HEK293T (cell line): ENCODE data around the gene PXDC1.

Source experiments
- CTCF ChIA-PET: fragments of 350-600 bp; formaldehyde crosslinking; extraction: SDS; loops from one replicate; lab custom pipeline; 2021; ENCODE audit warnings: antibody characterized with exemption, inconsistent platforms; lab: Yijun Ruan, JAX
- POLR2A ChIA-PET: fragments of 350-600 bp; formaldehyde crosslinking; extraction: SDS; loops from one replicate; lab custom pipeline; 2020; ENCODE audit warnings: antibody characterized with exemption, inconsistent platforms; lab: Yijun Ruan, JAX
- DNase-seq: peaks from one replicate; pipeline ENCODE4 v3.0.0; 2012; ENCODE audit warnings: mixed read lengths; ENCODE audit errors: extremely low spot score
- ARNT ChIP-seq: fragments of 450-650 bp; IDR thresholded peaks from 2 replicates; pipeline ENCODE4 v1.6.1; 2017; ENCODE audit warnings: mild to moderate bottlenecking
- BHLHE40 ChIP-seq: fragments of 450-650 bp; IDR thresholded peaks from 2 replicates; pipeline ENCODE4 v1.6.1; 2016; ENCODE audit warnings: mild to moderate bottlenecking, moderate library complexity, borderline replicate concordance
- CTBP1 ChIP-seq: fragments of 450-650 bp; IDR thresholded peaks from 2 replicates; pipeline ENCODE4 v1.6.1; 2016; ENCODE audit warnings: borderline replicate concordance
- ELF4 ChIP-seq: fragments of 450-650 bp; IDR thresholded peaks from 2 replicates; pipeline ENCODE4 v1.6.1; 2017; ENCODE audit warnings: antibody characterized with exemption
- FOXA1 ChIP-seq: fragments of 450-650 bp; IDR thresholded peaks from 2 replicates; pipeline ENCODE4 v1.6.1; 2016; ENCODE audit warnings: mild to moderate bottlenecking
- FOXK2 ChIP-seq: fragments of 450-650 bp; IDR thresholded peaks from 2 replicates; pipeline ENCODE4 v1.6.1; 2016; ENCODE audit warnings: mild to moderate bottlenecking
- FOXM1 ChIP-seq: fragments of 450-650 bp; IDR thresholded peaks from 2 replicates; pipeline ENCODE4 v1.6.1; 2017; ENCODE audit warnings: mild to moderate bottlenecking, borderline replicate concordance
- HDGF ChIP-seq: fragments of 450-650 bp; IDR thresholded peaks from 2 replicates; pipeline ENCODE4 v1.6.1; 2017; ENCODE audit warnings: antibody characterized with exemption, borderline replicate concordance
- L3MBTL2 ChIP-seq: fragments of 450-650 bp; conservative IDR thresholded peaks from 2 replicates; pipeline ENCODE4 v1.6.1; 2016; ENCODE audit warnings: mild to moderate bottlenecking
- LEF1 ChIP-seq: fragments of 450-650 bp; IDR thresholded peaks from 2 replicates; pipeline ENCODE4 v1.6.1; 2017; ENCODE audit warnings: mild to moderate bottlenecking, borderline replicate concordance
- NFRKB ChIP-seq: fragments of 450-650 bp; IDR thresholded peaks from 2 replicates; pipeline ENCODE4 v1.6.1; 2016; ENCODE audit warnings: mild to moderate bottlenecking, moderate library complexity
- SP1 ChIP-seq: fragments of 450-650 bp; IDR thresholded peaks from 2 replicates; pipeline ENCODE4 v1.6.1; 2017
- SUZ12 ChIP-seq: fragments of 450-650 bp; IDR thresholded peaks from 2 replicates; pipeline ENCODE4 v1.6.1; 2016; ENCODE audit warnings: mild to moderate bottlenecking
- TARDBP ChIP-seq: fragments of 450-650 bp; IDR thresholded peaks from 2 replicates; pipeline ENCODE4 v1.6.1; 2016
- ZNF384 ChIP-seq: fragments of 450-650 bp; IDR thresholded peaks from 2 replicates; pipeline ENCODE4 v1.6.1; 2016
- TF ChIP-seq, protein P1 (sequence below): fragments of 450-650 bp; IDR thresholded peaks from 2 replicates; pipeline ENCODE4 v1.6.1; 2016

Gene PXDC1

DNA sequence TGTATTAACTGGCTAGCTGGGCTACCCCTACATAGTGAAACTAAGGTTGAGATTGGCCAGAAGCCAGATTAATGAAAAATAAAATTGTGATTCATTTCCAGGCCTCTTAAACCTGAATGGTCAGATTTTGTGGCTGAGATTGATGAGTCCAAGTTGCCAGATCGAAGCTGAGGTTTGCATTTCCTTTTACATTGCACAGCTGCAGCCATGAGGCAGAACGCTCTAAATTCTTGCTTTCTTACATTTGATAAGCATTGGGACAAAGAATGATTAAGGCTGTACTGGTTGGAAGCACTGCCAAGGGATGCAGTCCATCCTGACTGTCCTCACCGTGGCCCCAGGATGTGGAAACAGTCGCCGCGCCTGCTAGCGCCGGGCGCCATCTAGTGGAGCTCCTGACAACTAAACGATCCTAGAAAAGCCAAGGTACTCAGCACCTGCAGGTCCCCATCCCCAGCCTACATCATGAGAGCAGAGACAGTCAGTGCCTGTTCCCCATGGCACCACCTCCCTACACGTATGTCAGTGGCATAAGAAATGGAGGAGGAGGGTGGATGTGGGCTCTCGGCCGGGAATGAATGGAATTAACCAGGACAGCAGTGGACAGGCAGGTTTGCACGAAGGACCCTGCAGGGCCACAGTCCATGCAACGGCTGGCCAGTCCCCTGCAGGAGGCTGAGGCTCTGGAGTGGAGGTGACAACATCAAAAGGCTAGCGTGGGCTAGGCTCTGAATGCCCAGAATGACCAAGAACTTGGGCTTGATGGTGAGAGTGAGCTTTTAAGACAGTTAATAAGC, 19.0 kb downstream of the PXDC1 start:
- POLR2A ChIA-PET = interaction anchor here (0.6 kb wide), 1 partner anchor 349 kb away, joined by 4 read pairs; no protein-coding TSS in a partner anchor
- TF ChIP-seq NFRKB (no peak), SUZ12 (no peak), SP1 (no peak), FOXM1 (no peak), LEF1 (no peak)
- DNase-seq = peak; percentile 80
- CTCF ChIA-PET = interaction anchor here (0.6 to 1.6 kb wide), 12 partner anchors 9 to 453 kb away, joined by 3 to 7 read pairs (median 3); no protein-coding TSS in a partner anchor

DNA sequence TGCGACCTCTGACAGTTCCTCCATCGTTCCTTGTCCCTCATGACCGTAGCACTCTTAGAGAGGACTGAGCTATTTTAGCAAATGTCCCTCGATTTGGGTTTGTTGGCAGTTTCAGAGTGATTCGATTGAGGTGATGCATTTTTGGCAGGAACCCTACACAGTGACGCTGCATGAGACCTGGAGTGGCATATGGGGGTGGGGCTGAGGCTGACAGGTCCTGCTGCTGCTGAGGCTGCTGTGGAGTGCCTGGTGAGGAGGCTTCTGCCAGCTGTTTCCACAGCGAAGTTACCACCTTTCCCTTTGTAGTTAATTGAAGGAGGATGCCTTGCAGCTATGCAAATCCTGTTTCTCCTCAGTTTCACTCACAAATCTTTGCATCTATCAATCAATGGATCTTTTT, 19.8 kb downstream of the PXDC1 start:
- ChIA-PET CTCF (interaction anchor here (0.6 to 1.6 kb wide), 5 partner anchors 10 to 452 kb away, joined by 3 to 7 read pairs (median 3); no protein-coding TSS in a partner anchor), POLR2A (no interaction called here)
- no peak for DNase-seq
- TF ChIP-seq HDGF (no peak), ARNT (no peak), SP1 (no peak), LEF1 (no peak), L3MBTL2 (no peak), FOXK2 (no peak), SUZ12 (no peak), FOXA1 (no peak), TARDBP (no peak), ZNF384 (no peak), FOXM1 (no peak), NFRKB (no peak), ELF4 (no peak), BHLHE40 (no peak), CTBP1 (no peak)
- TF ChIP-seq, protein P1, sequence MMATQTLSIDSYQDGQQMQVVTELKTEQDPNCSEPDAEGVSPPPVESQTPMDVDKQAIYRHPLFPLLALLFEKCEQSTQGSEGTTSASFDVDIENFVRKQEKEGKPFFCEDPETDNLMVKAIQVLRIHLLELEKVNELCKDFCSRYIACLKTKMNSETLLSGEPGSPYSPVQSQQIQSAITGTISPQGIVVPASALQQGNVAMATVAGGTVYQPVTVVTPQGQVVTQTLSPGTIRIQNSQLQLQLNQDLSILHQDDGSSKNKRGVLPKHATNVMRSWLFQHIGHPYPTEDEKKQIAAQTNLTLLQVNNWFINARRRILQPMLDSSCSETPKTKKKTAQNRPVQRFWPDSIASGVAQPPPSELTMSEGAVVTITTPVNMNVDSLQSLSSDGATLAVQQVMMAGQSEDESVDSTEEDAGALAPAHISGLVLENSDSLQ = no peak

DNA sequence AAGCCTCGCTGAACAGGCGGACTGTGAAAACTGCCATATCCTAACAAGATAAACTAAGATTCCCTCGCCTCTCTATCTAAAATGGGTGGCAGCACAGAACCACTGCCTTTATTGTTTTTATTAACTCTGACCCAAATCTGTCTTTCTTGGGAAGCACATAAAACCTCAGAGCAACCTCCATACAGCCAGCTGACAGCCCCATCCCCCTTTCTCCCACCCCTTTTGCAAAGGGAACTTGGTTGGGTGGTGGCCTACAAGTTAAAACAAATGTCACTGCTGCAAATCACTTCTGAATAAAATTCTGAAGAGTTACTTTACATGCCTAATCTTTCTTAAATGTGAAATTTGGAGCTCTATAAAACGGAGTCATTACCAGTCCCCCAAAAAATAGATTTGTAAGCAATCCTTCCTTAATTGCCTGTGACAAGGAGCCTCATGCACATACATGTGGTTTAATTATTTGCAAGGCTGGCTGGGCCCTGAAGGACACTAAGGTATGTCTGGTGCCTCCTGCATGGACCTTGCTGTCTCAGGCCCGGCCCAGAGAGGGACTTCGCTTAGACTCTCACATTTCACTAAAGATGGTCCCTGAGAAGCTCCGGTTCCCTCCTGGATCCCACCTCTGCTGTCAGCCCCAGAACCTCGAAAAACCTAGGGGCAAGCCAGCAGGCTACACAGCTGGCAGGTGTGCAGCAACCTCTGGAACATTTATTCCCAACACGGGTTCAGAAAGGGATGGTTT, 21.7 kb downstream of the PXDC1 start:
- TF ChIP-seq FOXM1 (no peak), TARDBP (no peak), FOXK2 (no peak), SP1 (no peak), BHLHE40 (no peak), CTBP1 (no peak), NFRKB (no peak), ZNF384 (no peak), HDGF (no peak), FOXA1 (no peak), LEF1 (no peak), SUZ12 (no peak), ARNT (no peak), L3MBTL2 (no peak), ELF4 (no peak)
- TF ChIP-seq, protein P1 = no peak
- ChIA-PET POLR2A (no interaction called here), CTCF (no interaction called here)
- DNase-seq = no peak

DNA sequence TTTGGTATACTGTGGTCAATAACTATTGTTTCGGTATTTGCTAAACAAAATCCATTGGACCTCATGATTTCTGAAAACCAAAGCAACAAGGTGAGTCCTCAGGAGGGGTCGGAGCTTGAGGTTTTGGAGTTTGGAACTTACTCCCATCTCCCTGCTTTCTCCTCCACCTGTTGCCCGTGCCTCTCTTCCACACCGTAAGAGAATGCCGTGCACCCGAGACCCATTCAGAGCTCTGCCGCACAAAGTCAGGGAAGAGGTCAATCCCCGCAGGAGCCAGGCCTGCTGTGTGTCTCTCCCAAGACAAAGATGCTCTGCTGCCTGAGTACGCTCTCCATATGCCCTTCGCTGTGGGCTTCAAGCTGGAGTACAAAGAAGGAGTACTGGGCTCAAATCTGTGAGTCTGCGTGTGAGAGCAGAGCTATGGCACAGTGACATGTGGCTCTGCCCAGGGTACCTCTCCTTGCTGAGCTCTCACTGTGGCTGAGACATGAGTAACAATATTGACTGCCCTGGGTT, 23.9 kb downstream of the PXDC1 start:
- DNase-seq = no peak
- ChIA-PET POLR2A (interaction anchor here (0.6 kb wide), 1 partner anchor 160 kb away, joined by 3 read pairs; no protein-coding TSS in a partner anchor), CTCF (no interaction called here)
- TF ChIP-seq FOXA1 (no peak), ARNT (no peak), NFRKB (no peak), BHLHE40 (no peak), LEF1 (no peak), L3MBTL2 (no peak)
- TF ChIP-seq, protein P1 = no peak

DNA sequence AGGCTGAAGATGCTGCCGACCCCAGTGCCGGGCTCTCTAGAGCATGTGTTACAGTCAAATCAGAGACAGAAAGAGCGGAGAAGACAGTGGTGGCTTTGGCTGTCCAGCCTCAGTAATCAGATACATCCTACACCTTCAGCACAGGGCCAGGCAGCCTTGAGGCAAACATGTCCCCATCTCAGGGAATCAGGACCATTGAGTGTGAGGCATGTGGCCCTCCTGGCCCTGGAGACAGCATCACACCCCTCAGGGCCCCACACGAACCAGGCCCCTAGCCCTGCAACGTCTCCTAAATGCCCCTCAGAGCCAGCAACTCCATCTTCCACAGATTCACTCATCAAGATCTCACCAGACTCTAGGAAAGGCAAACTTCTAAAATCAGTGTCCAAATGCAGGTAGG, 24.5 kb downstream of the PXDC1 start:
- ChIA-PET POLR2A (no interaction called here), CTCF (no interaction called here)
- DNase-seq = no peak
- TF ChIP-seq ELF4 (no peak), FOXK2 (no peak), L3MBTL2 (no peak), BHLHE40 (no peak), LEF1 (no peak), ARNT (no peak), FOXM1 (no peak)
- TF ChIP-seq, protein P1 = no peak
